Measurements from ENCODE around the gene MSMO1.
A peak's percentile ranks its signal among the peaks of the same experiment; 100 is the strongest.
"Not testable (repeated sequence)": the region's sequence is repeated elsewhere in the genome, so short reads cannot be mapped to it uniquely, and the experiment has no call there.

The MSMO1 gene

DNA sequence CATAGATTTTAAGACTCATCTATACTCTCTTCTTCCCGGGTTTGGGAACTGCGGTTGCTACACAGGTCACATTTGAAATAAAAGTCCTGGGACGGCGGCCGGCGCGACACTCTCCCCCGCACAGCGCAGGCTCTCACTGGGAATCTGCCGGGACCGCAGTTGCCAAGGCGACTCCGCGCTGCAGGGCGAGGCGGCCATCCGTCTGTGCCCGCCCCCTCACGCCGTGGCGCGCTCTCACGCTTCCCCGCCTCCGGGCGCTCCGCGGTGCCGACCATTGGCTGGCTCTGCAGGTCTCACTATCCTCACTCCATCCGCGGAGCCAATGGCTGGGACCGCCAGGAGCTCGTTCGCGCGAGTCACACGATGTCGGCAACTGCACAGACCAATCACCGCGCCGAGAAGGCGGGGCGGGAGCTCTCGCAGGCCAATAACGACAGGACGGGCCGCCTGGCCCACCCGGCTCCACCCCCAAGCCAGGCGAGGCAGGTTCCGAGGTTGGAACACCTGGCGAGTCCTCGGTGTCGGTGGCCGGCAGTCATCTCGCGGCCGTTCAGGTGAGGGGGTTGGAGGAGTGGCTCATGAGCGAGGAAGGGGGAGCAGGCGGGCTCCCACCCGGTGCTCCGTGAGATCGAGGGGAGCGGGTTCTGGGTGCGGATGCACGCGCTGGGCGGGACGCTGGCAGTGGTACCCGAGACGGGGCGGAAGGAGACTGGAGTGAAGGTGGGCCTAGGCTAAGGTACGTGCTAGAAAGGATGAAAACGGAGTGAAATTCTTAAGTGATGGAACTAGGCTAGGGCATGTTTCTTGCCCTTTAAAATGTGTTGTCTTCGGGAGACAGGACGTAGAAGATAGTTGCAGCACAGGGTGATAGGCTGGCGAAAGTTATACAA lies at the start of gene MSMO1:
TSS of gene MSMO1 (plus strand) at position 459 of the 890 bp plus-strand sequence. CDS start 5,702 bp downstream, outside the sequence.
- DNase-seq: peak; percentile 97

DNA sequence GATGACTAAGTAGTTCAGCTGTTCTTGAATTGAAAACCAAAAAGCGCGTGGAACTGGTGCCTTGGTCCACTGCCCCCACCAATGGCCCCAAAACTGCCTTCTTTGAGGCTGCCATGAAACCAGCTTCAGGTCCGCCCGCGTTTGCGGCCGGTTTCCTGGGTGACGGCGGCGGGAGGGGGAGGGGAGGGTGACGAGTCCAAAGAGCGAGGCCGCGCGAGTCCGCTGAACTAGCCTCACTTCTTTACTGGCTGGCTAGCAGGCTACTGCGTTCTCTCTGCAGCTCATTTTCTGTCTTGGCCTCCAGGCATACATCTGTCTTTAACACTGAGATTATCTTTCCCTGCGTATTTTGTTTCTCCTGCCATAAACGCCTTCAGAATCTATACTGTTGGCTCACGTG lies 47.9 kb upstream of the MSMO1 start:
- not testable (repeated sequence) for DNase-seq

DNA sequence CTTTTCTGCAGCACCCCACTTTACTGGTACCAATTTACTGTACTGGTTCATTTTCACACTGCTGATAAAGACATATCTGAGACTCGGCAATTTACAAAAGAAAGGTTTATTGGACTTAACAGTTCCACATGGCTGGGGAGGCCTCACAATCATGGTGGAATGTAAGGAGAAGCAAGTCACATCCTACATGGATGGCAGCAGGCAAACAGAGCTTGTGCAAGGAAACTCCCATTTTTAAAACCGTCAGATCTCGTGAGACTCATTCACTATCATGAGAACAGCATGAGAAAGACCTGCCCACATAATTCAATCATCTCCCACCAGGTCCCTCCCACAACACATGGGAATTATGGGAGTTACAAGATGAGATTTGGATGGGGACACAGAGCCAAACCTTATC lies 42.8 kb upstream of the MSMO1 start:
- not testable (repeated sequence) for DNase-seq

DNA sequence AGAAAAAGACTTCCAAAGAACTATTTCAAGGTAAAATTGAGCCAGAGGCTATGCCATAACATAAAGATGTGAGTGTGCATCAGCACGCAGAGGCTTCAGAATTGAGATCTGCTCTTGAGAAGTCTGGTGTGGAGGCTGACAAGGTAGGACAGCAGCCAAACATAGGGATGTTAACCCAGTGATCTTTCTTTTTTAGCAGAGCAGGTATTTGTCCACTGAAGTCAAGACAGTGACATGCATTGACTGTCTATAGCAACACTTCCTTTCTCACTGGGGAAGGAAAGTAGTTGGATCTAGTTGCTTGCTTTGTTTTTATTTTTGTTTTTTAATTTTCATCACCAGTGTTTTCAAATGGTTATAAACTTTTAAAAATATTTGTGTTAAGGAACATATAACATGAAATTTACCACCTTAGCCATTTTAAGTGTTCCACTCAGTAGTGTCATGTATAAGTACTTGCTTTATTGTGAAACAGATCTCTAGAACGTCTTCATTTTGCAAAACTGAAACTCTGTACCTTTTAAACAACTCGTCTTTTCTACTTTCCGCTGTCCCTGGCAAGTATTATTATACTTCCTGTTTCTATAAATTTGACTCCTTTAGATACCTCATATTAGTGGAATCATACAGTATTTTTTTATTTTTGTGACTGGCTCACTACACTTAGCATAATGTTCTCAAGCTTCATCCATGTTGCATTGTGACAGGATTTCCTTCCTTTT lies 40.7 kb upstream of the MSMO1 start:
- not testable (repeated sequence) for DNase-seq

DNA sequence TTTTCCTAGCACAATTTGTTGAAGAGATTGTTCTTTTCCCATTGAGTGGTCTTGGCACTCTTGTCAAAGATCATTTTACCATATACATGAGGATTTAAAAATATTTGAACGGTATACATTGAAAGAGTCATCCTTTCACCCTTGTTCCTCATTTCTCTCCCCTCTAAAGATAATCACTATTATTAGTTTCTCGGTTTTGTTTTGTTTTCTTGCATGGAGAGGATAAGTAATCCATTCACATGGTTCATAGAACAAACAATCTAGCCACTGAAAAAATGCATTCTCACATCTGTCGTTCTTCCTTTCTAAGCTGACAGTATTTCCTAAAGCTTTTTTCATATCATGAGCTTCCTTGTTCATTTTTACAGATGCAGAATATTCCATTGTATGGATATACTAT lies 39.2 kb upstream of the MSMO1 start:
- no peak for DNase-seq

DNA sequence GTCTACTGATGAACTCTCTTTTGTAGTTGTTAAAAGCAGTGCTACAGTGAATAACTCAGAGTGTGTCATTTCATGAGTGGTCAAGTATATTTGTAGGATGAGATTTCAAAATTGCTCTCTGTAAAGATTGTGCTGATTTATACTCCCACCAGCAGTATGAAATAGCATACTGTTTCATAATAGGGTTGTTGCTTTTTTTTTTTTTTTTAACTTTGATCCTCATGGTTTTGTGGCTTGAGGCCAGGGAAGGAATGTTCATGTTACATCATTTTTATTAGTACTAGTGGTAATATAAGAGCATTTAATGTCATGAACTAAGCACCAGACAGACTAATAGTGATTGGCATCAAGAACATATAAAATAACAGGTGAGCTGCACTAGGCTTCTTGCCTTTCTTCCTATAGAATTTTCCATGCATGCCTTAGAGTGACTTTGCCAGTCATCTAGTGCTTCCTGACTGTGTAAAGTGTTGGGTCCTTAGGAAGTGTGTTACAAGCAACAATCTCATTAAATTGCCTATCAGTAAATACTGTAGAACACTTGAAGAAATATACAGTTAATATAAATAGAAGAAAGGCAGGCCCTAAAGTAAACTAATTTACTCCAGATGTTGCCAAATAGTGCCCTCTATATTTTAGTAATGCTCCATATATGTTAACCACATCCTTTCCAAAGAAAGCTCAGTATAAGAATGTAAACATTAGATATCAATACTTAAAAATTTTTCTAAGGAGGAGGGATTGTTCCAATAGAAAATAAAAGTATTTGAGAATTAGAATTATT lies 38.6 kb upstream of the MSMO1 start:
- DNase-seq: no peak

DNA sequence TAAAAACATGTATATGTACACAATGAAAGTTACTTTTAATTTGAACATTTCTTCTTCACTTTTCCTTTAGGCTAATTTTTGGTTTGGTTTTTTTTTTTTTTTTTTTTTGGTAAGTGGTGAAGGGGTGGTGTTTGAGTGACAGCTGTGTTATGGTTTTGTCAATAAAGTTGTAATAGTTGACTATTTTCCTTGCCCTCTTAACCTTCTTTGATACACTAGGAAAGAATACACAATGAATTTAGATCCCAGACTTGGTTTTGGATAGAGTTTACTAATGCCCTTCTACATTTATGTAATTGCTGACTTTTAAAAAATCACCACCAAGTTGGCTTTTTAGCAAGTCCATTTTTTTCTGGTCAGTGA lies 38.1 kb upstream of the MSMO1 start:
- no peak for DNase-seq

DNA sequence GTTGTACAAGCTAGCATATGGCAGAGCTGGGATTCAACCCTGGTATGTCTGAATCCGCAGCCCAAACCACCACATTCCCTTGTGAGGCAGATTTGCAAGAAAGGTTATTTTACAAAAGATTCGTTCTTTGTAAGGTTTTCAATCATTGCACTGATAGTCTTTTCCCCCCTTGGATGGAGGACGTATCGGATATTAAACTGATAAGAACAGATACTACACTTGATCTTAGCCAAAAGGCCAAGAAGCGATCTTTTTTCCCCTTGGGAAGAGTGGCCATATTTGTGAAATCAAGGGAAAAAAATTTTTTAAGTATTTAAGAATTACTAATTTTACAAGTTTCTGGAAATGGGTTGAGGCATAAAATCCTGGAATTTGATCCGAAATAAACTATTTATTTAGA lies 34.4 kb upstream of the MSMO1 start:
- no peak for DNase-seq

DNA sequence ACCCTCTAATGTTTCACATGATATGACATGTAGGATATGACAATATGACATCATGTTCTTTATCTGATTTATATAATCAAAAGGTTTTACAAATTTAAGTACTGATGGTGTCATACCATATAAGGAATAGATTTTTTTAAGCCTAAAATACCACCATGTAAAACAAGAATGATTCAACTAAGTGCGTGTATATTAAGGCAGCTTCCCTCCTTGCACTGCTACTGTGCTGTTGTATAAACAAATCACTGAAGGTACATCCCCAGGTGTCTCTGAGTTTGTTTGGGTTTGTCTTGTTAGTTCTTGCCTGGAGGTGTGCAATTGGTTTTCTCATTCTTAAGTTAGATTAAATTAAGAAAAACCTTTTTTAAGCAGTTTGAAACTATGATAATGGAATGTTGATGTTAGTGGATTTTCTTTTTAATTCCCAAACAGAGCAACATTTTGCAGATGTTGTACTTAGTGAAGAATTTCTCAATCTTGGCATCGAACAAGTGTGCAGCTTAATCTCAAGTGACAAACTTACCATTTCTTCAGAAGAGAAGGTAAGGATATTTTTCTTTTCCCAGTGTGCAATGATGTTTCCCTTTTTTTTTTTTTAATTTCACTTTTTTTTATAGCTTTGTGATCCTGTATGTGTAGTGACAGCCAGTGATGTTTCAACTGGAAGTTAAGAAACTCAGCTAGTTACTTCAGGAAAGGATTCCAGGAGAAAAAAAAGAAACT lies 33.4 kb upstream of the MSMO1 start:
- DNase-seq: no peak

DNA sequence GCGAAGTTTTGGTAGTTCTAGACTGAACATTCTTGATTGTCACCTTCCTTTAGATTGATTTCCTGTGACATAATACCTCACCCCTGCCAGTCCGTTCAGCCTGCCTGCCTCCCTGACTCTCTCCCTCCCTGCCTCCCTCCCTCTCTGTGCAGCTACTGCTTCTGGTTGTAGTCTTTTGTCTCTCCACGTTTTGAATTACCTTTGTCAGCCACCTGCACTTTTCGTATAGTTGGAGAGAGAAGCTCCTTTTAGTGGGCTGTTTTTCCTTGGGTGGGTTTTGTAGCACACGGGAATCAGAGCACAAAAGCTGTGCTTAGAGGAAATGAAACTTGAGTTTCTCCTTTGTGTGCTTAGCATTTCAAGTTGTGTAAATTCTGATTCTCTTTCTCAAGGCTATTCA lies 32.6 kb upstream of the MSMO1 start:
- DNase-seq: no peak

DNA sequence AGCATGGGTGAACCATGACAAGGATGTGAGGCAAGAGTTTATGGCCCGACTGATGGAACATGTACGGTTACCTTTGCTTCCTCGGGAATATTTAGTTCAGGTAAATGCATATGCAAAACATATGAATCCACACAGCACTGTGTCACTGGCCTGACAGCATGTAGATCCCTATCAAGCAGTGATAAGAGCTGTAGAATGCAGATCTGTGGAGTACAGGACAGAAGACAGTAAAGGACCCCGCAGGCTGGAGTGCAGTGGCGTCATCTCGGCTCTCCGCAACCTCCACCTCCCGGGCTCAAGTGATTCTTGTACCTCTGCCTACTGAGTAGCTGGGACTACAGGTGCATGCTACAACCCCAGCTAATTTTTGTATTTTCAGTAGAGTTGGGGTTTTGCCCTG lies 29.8 kb upstream of the MSMO1 start:
- DNase-seq: no peak

DNA sequence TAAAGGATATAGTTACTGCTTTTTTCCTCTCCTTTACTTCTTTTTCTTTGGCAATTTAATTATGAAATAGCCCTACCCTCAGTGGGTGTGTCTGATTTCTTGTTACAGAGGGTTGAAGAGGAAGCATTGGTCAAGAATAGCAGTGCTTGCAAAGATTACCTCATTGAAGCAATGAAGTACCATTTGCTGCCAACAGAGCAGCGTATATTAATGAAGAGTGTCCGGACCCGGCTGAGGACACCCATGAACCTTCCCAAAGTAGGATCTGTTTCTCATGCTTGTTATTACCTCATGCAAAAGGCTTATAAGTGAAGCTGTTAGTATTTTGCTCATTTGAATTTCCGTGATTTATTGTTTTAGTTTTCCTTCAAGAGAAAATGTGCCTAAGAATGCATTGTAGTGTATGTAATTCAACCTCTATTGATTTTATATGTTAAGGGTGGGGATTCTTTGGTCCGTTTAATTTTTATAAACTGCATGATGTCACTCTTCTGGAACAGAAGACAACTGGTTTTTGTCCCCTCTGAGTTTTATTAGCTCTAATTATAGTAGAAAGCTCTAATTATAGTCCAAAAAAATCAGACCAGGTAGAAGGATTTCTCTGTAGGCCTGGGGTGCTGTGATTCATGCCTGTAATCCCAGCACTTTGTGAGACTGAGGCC lies 27.9 kb upstream of the MSMO1 start:
- DNase-seq: no peak

DNA sequence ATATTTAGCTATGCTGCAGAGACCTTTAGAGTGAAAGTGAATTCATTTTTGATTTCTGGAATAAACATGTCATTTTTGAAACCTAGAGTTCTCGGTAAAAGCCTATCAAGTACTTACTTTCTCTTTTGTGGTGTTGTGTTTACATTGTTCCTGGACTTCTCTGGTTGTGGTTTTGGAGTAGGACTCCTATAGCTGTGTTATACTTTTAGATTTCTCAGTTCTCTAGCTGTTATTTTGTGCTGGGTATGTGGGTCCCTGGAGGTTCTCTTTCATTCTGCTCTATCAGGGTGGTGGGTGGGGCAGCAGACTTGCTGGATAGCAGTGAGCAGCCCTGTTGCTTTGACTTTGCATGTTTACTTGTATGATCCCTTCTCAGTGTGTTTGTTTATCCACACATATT lies 25.6 kb upstream of the MSMO1 start:
- DNase-seq: peak; percentile 6

DNA sequence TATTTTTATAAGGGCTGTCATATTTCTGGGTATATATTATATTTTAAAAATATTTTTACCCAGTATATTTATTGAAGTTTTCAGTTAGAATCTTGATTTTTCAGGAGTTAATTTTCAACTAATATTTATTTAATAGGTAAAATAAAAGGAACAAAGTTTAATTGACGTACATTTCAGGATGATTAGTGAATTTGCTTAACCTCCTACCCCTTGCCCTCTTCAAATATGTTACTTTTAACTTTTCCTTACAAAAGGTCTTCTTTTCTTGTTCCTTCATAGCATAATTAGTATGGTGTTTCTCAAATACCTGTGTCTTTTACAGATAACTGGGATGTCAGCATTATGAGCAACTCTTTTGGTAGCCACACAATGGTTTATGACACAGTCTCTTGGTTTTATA lies 24.8 kb upstream of the MSMO1 start:
- no peak for DNase-seq

DNA sequence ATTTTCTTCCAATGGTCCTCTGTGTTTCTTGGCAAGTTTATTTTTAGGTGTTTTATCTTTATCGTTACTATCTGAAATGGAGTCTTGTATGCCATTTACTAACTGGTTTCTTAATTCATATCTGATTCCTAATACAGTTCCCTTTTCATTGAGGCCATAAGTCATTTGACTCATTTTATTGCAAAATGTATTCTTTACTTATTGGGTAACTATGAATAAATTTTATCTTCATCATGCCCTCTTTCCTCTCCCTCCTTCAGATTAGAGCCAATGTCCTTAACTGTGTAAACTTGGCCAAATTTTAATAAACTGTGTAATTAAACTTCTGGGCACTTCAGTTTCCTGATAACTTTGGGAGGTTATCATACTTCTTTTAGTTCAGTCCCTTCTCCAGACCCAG lies 19.3 kb upstream of the MSMO1 start:
- DNase-seq: no peak

DNA sequence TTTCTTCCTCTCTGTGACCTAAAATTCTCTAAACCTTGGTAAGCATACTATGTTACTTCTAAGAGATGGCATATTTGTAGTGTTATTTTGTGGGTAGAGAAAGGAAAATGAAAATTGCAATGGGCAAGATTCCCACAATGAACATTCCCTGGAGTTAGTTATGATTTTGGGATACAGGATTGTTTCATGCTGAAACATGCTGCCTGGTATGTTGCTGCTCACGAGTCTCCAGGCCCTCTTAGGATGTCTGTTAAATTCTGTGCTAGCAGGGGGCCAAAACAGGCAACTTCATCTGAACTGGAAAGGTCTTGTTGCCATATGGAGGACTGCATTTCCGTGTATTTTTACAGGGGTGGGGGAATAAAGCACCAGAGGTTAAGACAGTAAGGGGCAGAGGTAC lies 18.9 kb upstream of the MSMO1 start:
- DNase-seq: no peak

DNA sequence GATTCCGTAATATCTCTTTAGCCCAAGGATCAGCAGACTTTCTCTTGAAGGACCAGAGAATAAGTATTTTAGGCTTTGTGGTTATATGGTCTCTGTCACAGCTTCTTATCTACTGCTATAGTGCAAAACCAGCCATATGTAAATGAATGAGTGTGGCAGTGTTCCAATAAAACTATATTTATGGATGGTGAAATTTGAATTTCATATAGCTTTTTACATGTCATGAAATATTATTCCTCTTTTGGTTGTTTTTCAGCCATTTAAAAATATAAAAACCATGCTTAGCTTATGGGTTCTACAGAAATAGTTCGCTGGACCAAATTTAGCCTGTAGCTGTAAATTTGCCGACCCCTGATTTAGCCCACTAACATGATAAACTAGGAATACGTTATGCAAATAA lies 18.0 kb upstream of the MSMO1 start:
- DNase-seq: no peak

DNA sequence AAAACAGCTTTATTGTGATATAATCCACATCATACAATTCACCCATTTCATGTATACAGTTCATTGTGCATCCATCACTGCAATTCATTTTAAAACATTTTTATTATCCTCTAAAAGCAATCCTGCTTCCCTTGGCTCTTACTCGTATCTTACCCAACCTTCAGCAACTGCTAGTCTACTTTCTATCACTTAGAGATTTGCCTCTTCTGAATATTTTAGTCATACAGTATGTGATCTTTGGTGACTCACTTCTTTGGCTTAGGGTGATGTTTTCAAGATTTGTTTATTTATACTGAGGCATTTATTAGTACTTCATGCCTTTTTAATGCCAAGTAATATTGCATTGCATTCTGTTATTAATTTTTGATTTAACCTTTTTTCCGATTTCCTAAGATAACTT lies 15.0 kb upstream of the MSMO1 start:
- DNase-seq: no peak

DNA sequence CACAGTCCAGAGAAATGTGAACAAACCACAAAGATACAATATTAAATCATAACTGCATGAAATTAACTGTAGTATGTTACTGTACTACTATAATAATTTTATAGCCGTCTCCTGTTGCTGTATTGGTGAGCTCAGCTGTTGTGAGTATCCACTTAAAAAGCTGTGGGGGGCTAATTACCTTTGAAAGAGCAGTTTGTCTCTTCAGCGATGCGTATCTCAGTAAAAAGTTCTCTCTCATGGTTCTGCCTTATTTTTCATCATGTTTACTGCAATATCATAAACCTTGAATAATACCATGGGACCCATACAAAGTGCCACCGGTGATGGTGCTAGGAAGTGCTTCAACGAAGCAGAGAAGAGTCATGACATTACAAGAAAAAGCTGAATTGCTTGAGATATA lies 8.4 kb upstream of the MSMO1 start:
- DNase-seq: no peak

DNA sequence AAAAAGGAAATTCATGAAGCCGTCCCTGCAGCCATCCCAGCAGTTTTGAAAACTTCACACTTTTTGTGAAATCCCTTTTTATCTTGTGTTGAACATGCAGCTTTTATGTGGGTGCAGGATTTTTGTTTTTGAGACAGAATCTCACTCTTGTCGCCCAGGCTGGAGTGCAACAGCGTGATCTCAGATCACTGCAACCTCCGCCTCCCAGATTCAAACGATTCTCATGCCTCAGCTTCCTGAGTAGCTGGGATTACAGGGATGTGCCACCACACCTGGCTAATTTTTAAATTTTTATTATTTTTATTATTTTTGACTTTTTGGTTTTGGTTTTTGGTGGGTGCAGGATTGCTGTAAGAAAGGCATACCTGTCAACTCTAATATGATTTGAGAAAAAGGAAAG lies 8.0 kb upstream of the MSMO1 start:
- no peak for DNase-seq

DNA sequence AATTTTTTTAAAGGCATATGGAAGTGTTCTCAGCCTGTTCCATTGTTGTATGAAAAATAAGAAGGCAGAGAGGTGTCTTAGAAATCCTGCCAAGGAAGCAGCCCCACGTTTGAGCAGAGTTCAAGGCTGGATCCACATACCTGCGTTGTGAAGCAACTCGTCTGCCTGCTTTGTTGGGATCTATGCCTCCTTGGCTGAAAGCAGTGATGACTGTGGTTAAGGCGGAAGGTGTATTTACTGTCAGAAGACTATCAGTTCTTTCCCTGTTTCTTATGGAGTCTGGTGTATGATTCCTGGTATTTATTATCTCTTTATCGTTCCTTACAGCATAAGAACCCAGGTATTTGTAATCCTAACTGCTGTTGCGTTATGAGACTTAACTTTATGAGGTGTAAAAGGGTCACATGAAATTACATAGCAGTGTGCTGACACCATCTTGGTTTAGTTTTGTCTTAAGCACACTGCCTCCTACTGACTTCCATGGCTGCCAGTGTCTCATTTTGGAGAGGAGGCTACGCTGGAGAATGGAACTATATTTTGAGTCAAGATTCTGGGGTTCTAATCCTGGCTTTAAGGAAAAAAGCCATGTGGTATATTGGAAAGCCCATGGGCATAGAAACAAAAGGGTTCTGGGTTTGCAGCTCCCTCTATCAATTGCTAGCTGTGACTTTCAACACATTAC lies 3.1 kb upstream of the MSMO1 start:
- DNase-seq: no peak

DNA sequence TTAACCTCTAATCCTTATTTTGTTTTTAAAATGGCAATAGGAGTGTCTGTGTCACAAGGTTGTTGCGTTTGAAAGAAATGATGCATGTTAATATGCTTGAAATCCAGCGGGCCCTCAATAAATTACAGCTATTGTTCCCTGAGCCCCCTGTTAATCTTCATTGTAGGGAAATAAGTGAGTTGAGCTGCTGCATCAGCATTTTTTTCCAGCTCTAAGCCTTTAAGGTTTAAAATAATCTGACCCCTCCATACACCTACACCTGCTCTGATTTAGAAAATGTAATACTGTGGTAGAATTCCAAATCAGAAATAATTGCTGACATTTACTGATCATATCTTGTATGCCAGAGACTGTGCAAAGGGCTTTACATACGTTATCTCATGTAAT lies 2.6 kb upstream of the MSMO1 start:
- DNase-seq: no peak
